K562 (cell line): ENCODE data around the gene RNF123. TPM values are rescaled to one million over a fixed set of nuclear protein-coding genes. Genes with fewer than 3 reads are reported as not detected.

Source experiments
- ATAC-seq: fragments of 200-7000 bp; cut with Tn5 transposase; 3 replicates; pipeline ENCODE4 v1.9.1; 2020; ENCODE audit warnings: moderate library complexity
- BruUV-seq: library from RNA; stranded (reverse); fragments of 400-500 nt; replicated peaks from 2 replicates; lab custom pipeline; 2021; lab: Mats Ljungman, UMichigan
- CTCF ChIA-PET: fragments of 300-600 bp; formaldehyde crosslinking; extraction: SDS; loops from one replicate; lab custom pipeline; 2021; ENCODE audit warnings: low intra/inter-chr PET ratio; lab: Yijun Ruan, JAX
- POLR2A ChIA-PET: fragments of 300-600, 350-650 bp; sonication (Branson Sonifier 250); formaldehyde crosslinking; extraction: SDS; loops from one replicate; lab custom pipeline; 2021; ENCODE audit warnings: antibody characterized with exemption, inconsistent platforms; lab: Yijun Ruan, JAX
- DNase-seq, 4 experiments: peaks; one replicate each; pipeline versions ENCODE4 v3.0.0 to v3.0.0-alpha.2; 2011 to 2018; ENCODE audit warnings: low spot score in 3 of 4, mixed read lengths in 3 of 4; ENCODE audit errors: extremely low read depth in 1 of 4
- FAIRE-seq: peaks from 2 replicates; lab custom pipeline; 2011; peaks lifted over from hg19 to GRCh38; lab: Jason Lieb, UNC
- H2AFZ ChIP-seq: 2 replicates; pipeline ENCODE4 v1.6.0; 2011; ENCODE audit warnings: low read depth, low read length, control low read depth, inconsistent platforms
- H3K27ac ChIP-seq: fragments of 200-600 bp; 3 replicates; pipeline ENCODE4 v1.8.0; 2011; ENCODE audit warnings: low read depth, mild to moderate bottlenecking, control low read depth, inconsistent platforms, low read length, moderate library complexity, mixed read lengths; ENCODE audit errors: extremely low read depth
- H3K27me3 ChIP-seq, 2 experiments: fragments of 300-600 bp in 1 of 2; 2 replicates in 1 of 2; 3 replicates in 1 of 2; pipeline versions ENCODE4 v1.6.0 to v1.8.0; 2011; ENCODE audit warnings: inconsistent platforms in 2 of 2, low read length in 2 of 2, mild to moderate bottlenecking in 1 of 2, mixed read lengths in 1 of 2, moderate library complexity in 1 of 2; ENCODE audit not compliant: control insufficient read depth in 2 of 2, insufficient read depth in 2 of 2
- H3K36me3 ChIP-seq: fragments of 300-600 bp; 3 replicates; pipeline ENCODE4 v1.8.0; 2011; ENCODE audit warnings: mild to moderate bottlenecking, low read length, inconsistent platforms; ENCODE audit not compliant: control insufficient read depth, insufficient read depth
- H3K4me1 ChIP-seq, 2 experiments: fragments of 200-600 bp in 1 of 2; replicated peaks in 1 of 2; 2 replicates in 1 of 2; 3 replicates in 1 of 2; pipeline versions ENCODE4 v1.5.1 to v1.8.0; 2011; ENCODE audit warnings: inconsistent platforms in 2 of 2, low read length in 2 of 2, mild to moderate bottlenecking in 1 of 2, mixed read lengths in 1 of 2, moderate library complexity in 1 of 2; ENCODE audit not compliant: control insufficient read depth in 2 of 2, insufficient read depth in 2 of 2
- H3K4me2 ChIP-seq: 2 replicates; pipeline ENCODE4 v1.6.1; 2011; ENCODE audit warnings: low read length, control low read depth, inconsistent platforms, mixed read lengths; ENCODE audit not compliant: insufficient read depth
- H3K4me3 ChIP-seq: fragments of 200-600 bp; sonication (generic), shearing (Covaris generic); 2 replicates; pipeline ENCODE4 v1.5.1; 2016; ENCODE audit warnings: control low read depth, inconsistent platforms
- H3K79me2 ChIP-seq: fragments of 200-600 bp; 3 replicates; pipeline ENCODE4 v1.8.0; 2011; ENCODE audit warnings: low read length, inconsistent platforms; ENCODE audit not compliant: control insufficient read depth, insufficient read depth
- H3K9ac ChIP-seq, 2 experiments: 2 replicates each; pipeline versions ENCODE4 v1.6.0 to v1.6.1; 2011; ENCODE audit warnings: low read depth in 2 of 2, low read length in 2 of 2, control low read depth in 1 of 2, inconsistent platforms in 1 of 2, mild to moderate bottlenecking in 1 of 2, mixed read lengths in 1 of 2; ENCODE audit not compliant: insufficient read depth in 1 of 2
- H3K9me1 ChIP-seq: one replicate; pipeline ENCODE4 v1.6.0; 2011; ENCODE audit warnings: inconsistent platforms, mild to moderate bottlenecking, low read length, moderate library complexity; ENCODE audit not compliant: control insufficient read depth, insufficient read depth
- H3K9me3 ChIP-seq: replicated peaks from 2 replicates; pipeline ENCODE4 v1.5.1; 2011; ENCODE audit warnings: low read depth, low read length, inconsistent platforms; ENCODE audit not compliant: control insufficient read depth, insufficient read depth
- H4K20me1 ChIP-seq: replicated peaks from 2 replicates; pipeline ENCODE4 v1.6.1; 2011; ENCODE audit warnings: low read length, inconsistent platforms, mixed read lengths; ENCODE audit not compliant: control insufficient read depth, insufficient read depth
- DIDO1 ChIP-seq: fragments of 450-650 bp; IDR thresholded peaks from 2 replicates; pipeline ENCODE4 v1.6.1; 2016; ENCODE audit warnings: low read depth, missing biosample characterization, missing genetic modification characterization
- HLTF ChIP-seq: fragments of 450-650 bp; IDR thresholded peaks from 2 replicates; pipeline ENCODE4 v1.6.1; 2016
- MAZ ChIP-seq, 2 experiments: fragments of 450-650 bp in 1 of 2; sonication (generic) in 1 of 2; formaldehyde crosslinking; IDR thresholded peaks in 1 of 2; conservative IDR thresholded peaks in 1 of 2; 2 replicates each; pipeline versions ENCODE4 v1.4.0 to v1.5.0; 2020; ENCODE audit warnings: mild to moderate bottlenecking in 1 of 2, missing genetic modification reagents in 1 of 2
- MEIS2 ChIP-seq: fragments of 450-650 bp; IDR thresholded peaks from 2 replicates; pipeline ENCODE4 v1.6.1; 2014; ENCODE audit warnings: mild to moderate bottlenecking; ENCODE audit not compliant: partially characterized antibody
- NCOA1 ChIP-seq: fragments of 450-650 bp; IDR thresholded peaks from 2 replicates; pipeline ENCODE4 v1.6.1; 2016; ENCODE audit warnings: low read depth
- NR1H2 ChIP-seq: sonication (generic); formaldehyde crosslinking; IDR thresholded peaks from 2 replicates; pipeline ENCODE4 v1.4.0; 2020; ENCODE audit warnings: mild to moderate bottlenecking, missing genetic modification reagents
- NRF1 ChIP-seq, 2 experiments: fragments of 450-650 bp; IDR thresholded peaks in 1 of 2; conservative IDR thresholded peaks in 1 of 2; 2 replicates each; pipeline ENCODE4 v1.6.1; 2014; ENCODE audit warnings: mild to moderate bottlenecking in 2 of 2
- POLR2H ChIP-seq: IDR thresholded peaks from 2 replicates; pipeline ENCODE4 v1.6.1; 2016; ENCODE audit warnings: missing genetic modification characterization, low read depth, mild to moderate bottlenecking, control low read depth, missing compliant biosample characterization, moderate library complexity
- RBM14 ChIP-seq: fragments of 200-400 bp; formaldehyde crosslinking; IDR thresholded peaks from 2 replicates; pipeline ENCODE4 v1.6.1; 2018; ENCODE audit warnings: low read depth, mild to moderate bottlenecking, low read length, moderate library complexity, borderline replicate concordance; ENCODE audit not compliant: insufficient read depth
- SMAD2 ChIP-seq: fragments of 150-350 bp; IDR thresholded peaks from 2 replicates; pipeline ENCODE4 v1.6.1; 2014; ENCODE audit warnings: low read depth, mild to moderate bottlenecking, low read length
- TRIM24 ChIP-seq, 2 experiments: fragments of 450-650 bp; IDR thresholded peaks; 2 replicates each; pipeline ENCODE4 v1.6.1; 2016
- ZFX ChIP-seq: sonication (generic); formaldehyde crosslinking; IDR thresholded peaks from 2 replicates; pipeline ENCODE4 v1.8.0; 2022; ENCODE audit warnings: mild to moderate bottlenecking, missing genetic modification reagents, moderate library complexity
- ZNF274 ChIP-seq: IDR thresholded peaks from 2 replicates; pipeline ENCODE4 v1.6.1; 2011; ENCODE audit warnings: low read depth, mild to moderate bottlenecking, low read length, moderate library complexity, borderline replicate concordance
- whole genome bisulfite sequencing: fragments of 100-300 bp; shearing (Covaris generic); methylation state at CpG from one replicate; pipeline ENCODE4 v1.1.6; 2016; ENCODE audit warnings: low coverage, mixed read lengths; ENCODE audit not compliant: insufficient coverage; ENCODE audit errors: missing lambda C conversion rate; 5-methylcytosine and 5-hydroxymethylcytosine counted together
- in situ Hi-C: fragments of 300-500 bp; cut with MboI; formaldehyde crosslinking; loops from 4 replicates; pipeline ENCODE4 v1.15.0; 2018; ENCODE audit warnings: inconsistent platforms, mixed read lengths
- intact Hi-C: fragments of 100-400 bp; cut with micrococcal nuclease; formaldehyde crosslinking; loops from 2 replicates; pipeline ENCODE4 v1.14.2; 2022
- polyA plus RNA-seq, 8 experiments: library from polyadenylated mRNA; depleted of rRNA in 4 of 8; stranded (reverse) in 5 of 8; unstranded in 3 of 8; fragments of >200 nt; fragmentation: Nextera tagmentation in 2 of 8; fragmentation: Illumina TruSeq in 1 of 8; extraction: Ambion mirVana in 2 of 8; extraction: Trizol in 1 of 8; gene quantifications; 2 replicates each; pipeline versions ENCODE4 v1.2.1 to v1.2.3, GENCODE V29; 2011 to 2014; ENCODE audit warnings: inconsistent platforms in 1 of 8, missing spikeins in 1 of 8
- total RNA-seq, 7 experiments: library from RNA; depleted of rRNA in 6 of 7; stranded (reverse); fragments of >200 nt in 6 of 7; fragmentation: Illumina TruSeq in 2 of 7; extraction: Trizol in 2 of 7; gene quantifications; 2 replicates each; pipeline versions ENCODE4 v1.2.1 to v1.2.3, GENCODE V29; 2011 to 2021; ENCODE audit warnings: low replicate concordance in 1 of 7
- TF ChIP-seq, protein P1 (sequence below), 3 experiments: fragments of 200-800 bp in 1 of 3; sonication (Bioruptor generic) in 1 of 3; sonication (generic) in 1 of 3; formaldehyde crosslinking in 1 of 3; IDR thresholded peaks; 2 replicates each; pipeline versions ENCODE4 v1.6.1 to v1.8.0; 2016 to 2022; ENCODE audit warnings: mild to moderate bottlenecking in 2 of 3, missing compliant biosample characterization in 2 of 3, missing genetic modification characterization in 2 of 3, missing genetic modification reagents in 1 of 3
- TF ChIP-seq, protein P2 (sequence below), 2 experiments: IDR thresholded peaks; 2 replicates each; pipeline ENCODE4 v1.6.1; 2012; ENCODE audit warnings: improper control_type of control experiment in 2 of 2, low read depth in 2 of 2, low read length in 2 of 2, borderline replicate concordance in 1 of 2
- TF ChIP-seq, protein P3 (sequence below): fragments of 450-650 bp; IDR thresholded peaks from 2 replicates; pipeline ENCODE4 v1.6.1; 2017; ENCODE audit warnings: mild to moderate bottlenecking, moderate library complexity

Gene RNF123
- total and polyA plus RNA-seq, 9 of the 15 experiments (the other 6 are each of a cell fraction or from before 2014, with no cell fraction given), result 8.7 to 53.1 (median 17.5) TPM

DNA sequence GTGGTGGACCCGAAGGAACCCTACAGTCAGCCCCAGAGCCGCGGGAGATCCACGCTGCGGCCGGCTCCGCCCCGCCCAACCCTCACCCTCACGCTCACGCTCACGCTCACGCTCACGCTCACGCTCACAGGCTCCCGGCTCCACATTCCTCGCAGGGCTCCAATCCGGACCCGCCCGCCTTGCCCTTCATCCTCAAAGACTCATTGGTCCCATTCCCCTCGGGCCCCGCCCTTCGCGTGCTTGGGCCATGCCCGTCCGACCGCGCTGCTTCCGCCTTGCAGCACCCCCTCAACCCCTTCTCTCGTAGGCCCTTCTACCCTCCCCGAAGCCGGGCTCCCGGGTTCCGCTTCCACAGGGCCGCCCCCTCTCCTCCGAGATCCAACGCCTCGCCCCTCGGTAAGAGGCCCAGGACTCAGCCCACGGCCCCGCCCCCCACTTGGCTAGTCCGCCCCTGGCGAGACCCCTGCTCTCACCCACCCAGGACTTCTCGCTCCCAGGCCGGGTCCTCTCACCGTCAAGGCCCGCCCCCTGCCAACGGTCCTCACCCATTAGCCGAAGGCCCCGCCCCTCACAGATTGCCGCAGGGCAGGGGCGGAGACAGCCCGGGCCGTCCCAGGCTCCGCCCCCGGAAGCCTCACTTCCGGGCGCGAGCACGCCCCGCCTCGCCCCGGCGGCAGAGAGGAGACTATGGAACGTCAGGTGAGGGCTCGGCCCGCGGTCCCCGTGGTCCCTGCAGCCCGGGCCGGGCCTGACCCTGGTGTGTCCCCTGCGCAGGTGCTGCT is 15.5 kb upstream of the RNF123 start, which contains the start of gene APEH:
Gene APEH (plus strand): TSS at position 637 of the 782 bp plus-strand sequence. CDS start 51 bp downstream, at position 688.
- Histone ChIP-seq H3K4me1 (peaks cover 17 to 38% of the 10 kb centered on the region in 2 experiments; a peak in 4 of 5 replicates), H3K9ac (peak within 1 kb of the TSS; percentile 95 to 98), H3K27ac (peak within 1 kb of the TSS; percentile 94), H3K4me2 (peak within 1 kb of the TSS; percentile 95), H4K20me1 (no peaks in the 10 kb centered on the region; the same call in 1 of the 2 replicates), H3K9me1 (peaks cover 2% of the 10 kb centered on the region), H3K27me3 (no peaks in the 10 kb centered on the region), H3K9me3 (no peaks in the 10 kb centered on the region), H2AFZ (peak within 1 kb of the TSS; percentile 84), H3K79me2 (peaks cover 29% of the 10 kb centered on the region), H3K4me3 (peak within 1 kb of the TSS; percentile 81), H3K36me3 (peaks cover 40% of the 10 kb centered on the region; the same call in 2 of the 3 replicates)
- ATAC-seq (peak; percentile 90), FAIRE-seq (peak; percentile 91), DNase-seq (peak; percentile 91 to 96 (median 94))
- POLR2A ChIA-PET, result no interaction called here
- intact Hi-C loops (loop anchor here (5.0 kb wide), 1 partner anchor 107 kb away; no protein-coding TSS in a partner anchor), in situ Hi-C loops (loop anchor here (5.0 kb wide), 1 partner anchor 132 kb away; no protein-coding TSS in a partner anchor)
- BruUV-seq, result no TSS peak
- CTCF ChIA-PET, result no interaction called here
- WGBS, result 0% methylated on average over 32 of the region's 71 CpGs
- TF ChIP-seq NRF1 (conservative IDR thresholded peaks at IDR 0.05 in 1 of 2, IDR thresholded peaks at IDR 0.05 in 1 of 2) (peak; percentile 69 to 75; a peak in 3 of 4 replicates), ZNF274 (no peak), DIDO1 (tag) (no peak), TRIM24 (IDR thresholded peaks at IDR 0.05) (peak in 1 of 2 experiments; percentile 85; a peak in 2 of 4 replicates), POLR2H (tag) (peak; percentile 50; the same call in 1 of the 2 replicates), NCOA1 (peak; percentile 87), RBM14 (0 out of 2 replicates have a peak, but pooled peaks have one; percentile 24), NR1H2 (CRISPR knock-in tag) (no peak), MAZ (CRISPR knock-in tag; conservative IDR thresholded peaks at IDR 0.05 in 1 of 2, IDR thresholded peaks at IDR 0.05 in 1 of 2) (peak in 1 of 2 experiments; percentile 81), MEIS2 (peak; percentile 15), HLTF (no peak), ZFX (CRISPR knock-in tag) (peak; percentile 86), SMAD2 (no peak)
- TF ChIP-seq, protein P1, sequence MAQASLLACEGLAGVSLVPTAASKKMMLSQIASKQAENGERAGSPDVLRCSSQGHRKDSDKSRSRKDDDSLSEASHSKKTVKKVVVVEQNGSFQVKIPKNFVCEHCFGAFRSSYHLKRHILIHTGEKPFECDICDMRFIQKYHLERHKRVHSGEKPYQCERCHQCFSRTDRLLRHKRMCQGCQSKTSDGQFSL (CRISPR knock-in tag; IDR thresholded peaks at IDR 0.05), result peak; percentile 93
- TF ChIP-seq, protein P1 (tag; IDR thresholded peaks at IDR 0.05), result peak in 1 of 2 experiments; percentile 79; a peak in 2 of 4 replicates
- TF ChIP-seq, protein P2, sequence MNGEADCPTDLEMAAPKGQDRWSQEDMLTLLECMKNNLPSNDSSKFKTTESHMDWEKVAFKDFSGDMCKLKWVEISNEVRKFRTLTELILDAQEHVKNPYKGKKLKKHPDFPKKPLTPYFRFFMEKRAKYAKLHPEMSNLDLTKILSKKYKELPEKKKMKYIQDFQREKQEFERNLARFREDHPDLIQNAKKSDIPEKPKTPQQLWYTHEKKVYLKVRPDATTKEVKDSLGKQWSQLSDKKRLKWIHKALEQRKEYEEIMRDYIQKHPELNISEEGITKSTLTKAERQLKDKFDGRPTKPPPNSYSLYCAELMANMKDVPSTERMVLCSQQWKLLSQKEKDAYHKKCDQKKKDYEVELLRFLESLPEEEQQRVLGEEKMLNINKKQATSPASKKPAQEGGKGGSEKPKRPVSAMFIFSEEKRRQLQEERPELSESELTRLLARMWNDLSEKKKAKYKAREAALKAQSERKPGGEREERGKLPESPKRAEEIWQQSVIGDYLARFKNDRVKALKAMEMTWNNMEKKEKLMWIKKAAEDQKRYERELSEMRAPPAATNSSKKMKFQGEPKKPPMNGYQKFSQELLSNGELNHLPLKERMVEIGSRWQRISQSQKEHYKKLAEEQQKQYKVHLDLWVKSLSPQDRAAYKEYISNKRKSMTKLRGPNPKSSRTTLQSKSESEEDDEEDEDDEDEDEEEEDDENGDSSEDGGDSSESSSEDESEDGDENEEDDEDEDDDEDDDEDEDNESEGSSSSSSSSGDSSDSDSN (IDR thresholded peaks at IDR 0.05; ENCODE audit: borderline replicate concordance in 1 of 2, low read depth in 2 of 2, low read length in 2 of 2), result 0 out of 4 replicates have a peak, but pooled peaks of 1 of the 2 experiments have one; percentile 9
- TF ChIP-seq, protein P3, sequence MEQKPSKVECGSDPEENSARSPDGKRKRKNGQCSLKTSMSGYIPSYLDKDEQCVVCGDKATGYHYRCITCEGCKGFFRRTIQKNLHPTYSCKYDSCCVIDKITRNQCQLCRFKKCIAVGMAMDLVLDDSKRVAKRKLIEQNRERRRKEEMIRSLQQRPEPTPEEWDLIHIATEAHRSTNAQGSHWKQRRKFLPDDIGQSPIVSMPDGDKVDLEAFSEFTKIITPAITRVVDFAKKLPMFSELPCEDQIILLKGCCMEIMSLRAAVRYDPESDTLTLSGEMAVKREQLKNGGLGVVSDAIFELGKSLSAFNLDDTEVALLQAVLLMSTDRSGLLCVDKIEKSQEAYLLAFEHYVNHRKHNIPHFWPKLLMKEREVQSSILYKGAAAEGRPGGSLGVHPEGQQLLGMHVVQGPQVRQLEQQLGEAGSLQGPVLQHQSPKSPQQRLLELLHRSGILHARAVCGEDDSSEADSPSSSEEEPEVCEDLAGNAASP, result no peak
